HepG2 (cell line): ENCODE data around the gene HIBADH. TPM values are rescaled to one million over a fixed set of nuclear protein-coding genes. Genes with fewer than 3 reads are reported as not detected.

ENCODE experiments used
- ATAC-seq: fragments of 200-7000 bp; cut with Tn5 transposase; 3 replicates; pipeline ENCODE4 v1.9.1; 2020; ENCODE audit warnings: mild to moderate bottlenecking, moderate library complexity
- BruUV-seq: library from RNA; stranded (reverse); fragments of 400-500 nt; replicated peaks from 2 replicates; lab custom pipeline; 2021; lab: Mats Ljungman, UMichigan
- CTCF ChIA-PET: fragments of 300-600 bp; formaldehyde crosslinking; extraction: SDS; loops from one replicate; lab custom pipeline; 2021; ENCODE audit warnings: low total read pairs, inconsistent platforms, low intra/inter-chr PET ratio; lab: Yijun Ruan, JAX
- POLR2A ChIA-PET: fragments of 350-600 bp; sonication (Branson Sonifier 250); formaldehyde crosslinking; loops from one replicate; lab custom pipeline; 2020; ENCODE audit warnings: antibody characterized with exemption, inconsistent platforms; lab: Yijun Ruan, JAX
- DNase-seq: peaks from one replicate; pipeline ENCODE4 v3.0.0-alpha.2; 2015; ENCODE audit warnings: low spot score
- FAIRE-seq: peaks from 3 replicates; lab custom pipeline; 2011; peaks lifted over from hg19 to GRCh38; lab: Jason Lieb, UNC
- H2AFZ ChIP-seq: one replicate; pipeline ENCODE4 v1.6.1; 2011; ENCODE audit warnings: low read length, inconsistent platforms
- H3K27ac ChIP-seq: fragments of 300-600 bp; 3 replicates; pipeline ENCODE4 v1.8.0; 2011; ENCODE audit warnings: mixed run types, mild to moderate bottlenecking, mixed read lengths, low read length, inconsistent platforms; ENCODE audit not compliant: insufficient read depth; ENCODE audit errors: extremely low read length
- H3K27me3 ChIP-seq, 2 experiments: fragments of 200-600 bp in 1 of 2; 2 replicates in 1 of 2; 3 replicates in 1 of 2; pipeline versions ENCODE4 v1.6.0 to v1.8.0; 2011; ENCODE audit warnings: low read length in 2 of 2, mild to moderate bottlenecking in 2 of 2, moderate library complexity in 2 of 2, inconsistent platforms in 1 of 2; ENCODE audit not compliant: insufficient read depth in 2 of 2, control insufficient read depth in 1 of 2
- H3K36me3 ChIP-seq, 2 experiments: fragments of 200-600 bp in 1 of 2; replicated peaks in 1 of 2; 2 replicates in 1 of 2; 3 replicates in 1 of 2; pipeline versions ENCODE4 v1.5.1 to v1.8.0; 2011; ENCODE audit warnings: low read length in 2 of 2, inconsistent platforms in 1 of 2; ENCODE audit not compliant: insufficient read depth in 2 of 2, control insufficient read depth in 1 of 2
- H3K4me1 ChIP-seq: 2 replicates; pipeline ENCODE4 v1.5.1; 2012; ENCODE audit warnings: low read length, inconsistent platforms; ENCODE audit not compliant: insufficient read depth
- H3K4me2 ChIP-seq: 2 replicates; pipeline ENCODE4 v1.6.0; 2011; ENCODE audit warnings: low read depth, low read length, inconsistent platforms
- H3K4me3 ChIP-seq, 3 experiments: fragments of 200-600 bp in 1 of 3; sonication (generic), shearing (Covaris generic) in 1 of 3; replicated peaks in 1 of 3; 2 replicates each; pipeline ENCODE4 v1.5.1; 2011 to 2016; ENCODE audit warnings: low read length in 3 of 3, inconsistent platforms in 2 of 3, low read depth in 2 of 3, mild to moderate bottlenecking in 2 of 3, control low read depth in 1 of 3, mixed read lengths in 1 of 3; ENCODE audit not compliant: insufficient read depth in 1 of 3
- H3K79me2 ChIP-seq: one replicate; pipeline ENCODE4 v1.6.1; 2011; ENCODE audit warnings: low read length, inconsistent platforms; ENCODE audit not compliant: insufficient read depth
- H3K9ac ChIP-seq: 2 replicates; pipeline ENCODE4 v1.6.0; 2011; ENCODE audit warnings: mild to moderate bottlenecking, low read depth, low read length, inconsistent platforms; ENCODE audit not compliant: insufficient read depth
- H3K9me3 ChIP-seq: 2 replicates; pipeline ENCODE4 v1.5.1; 2012; ENCODE audit warnings: mild to moderate bottlenecking, low read length
- H4K20me1 ChIP-seq: 2 replicates; pipeline ENCODE4 v1.6.0; 2011; ENCODE audit warnings: inconsistent platforms, mild to moderate bottlenecking, low read length, moderate library complexity; ENCODE audit not compliant: insufficient read depth
- BORCS8-MEF2B ChIP-seq: sonication (generic); formaldehyde crosslinking; IDR thresholded peaks from 2 replicates; pipeline ENCODE4 v1.8.0; 2022; ENCODE audit warnings: mild to moderate bottlenecking, missing genetic modification reagents
- CBX1 ChIP-seq: IDR thresholded peaks from one replicate; pipeline ENCODE4 v1.6.1; 2016; ENCODE audit warnings: antibody characterized with exemption, low read depth
- FIP1L1 ChIP-seq: fragments of 200-400 bp; formaldehyde crosslinking; IDR thresholded peaks from 2 replicates; pipeline ENCODE4 v1.6.1; 2018; ENCODE audit warnings: low read depth, mild to moderate bottlenecking, low read length, moderate library complexity, borderline replicate concordance; ENCODE audit not compliant: insufficient read depth
- HOXA3 ChIP-seq: sonication (generic); formaldehyde crosslinking; IDR thresholded peaks from 2 replicates; pipeline ENCODE4 v1.5.0; 2020; ENCODE audit warnings: missing genetic modification reagents
- PHF5A ChIP-seq: IDR thresholded peaks from one replicate; pipeline ENCODE4 v1.6.1; 2018; ENCODE audit warnings: low read depth, missing genetic modification reagents; ENCODE audit not compliant: unreplicated experiment
- STAT5B ChIP-seq: sonication (generic); formaldehyde crosslinking; IDR thresholded peaks from 2 replicates; pipeline ENCODE4 v1.4.0; 2020; ENCODE audit warnings: missing genetic modification reagents
- TSC22D2 ChIP-seq: sonication (generic); formaldehyde crosslinking; IDR thresholded peaks from 2 replicates; pipeline ENCODE4 v1.5.1; 2020; ENCODE audit warnings: missing genetic modification reagents, mild to moderate bottlenecking, borderline replicate concordance
- ZBED4 ChIP-seq: sonication (generic); formaldehyde crosslinking; IDR thresholded peaks from 2 replicates; pipeline ENCODE4 v1.4.0; 2020; ENCODE audit warnings: missing genetic modification reagents, borderline replicate concordance
- ZBTB38 ChIP-seq: sonication (generic); formaldehyde crosslinking; IDR thresholded peaks from 2 replicates; pipeline ENCODE4 v1.5.1; 2020; ENCODE audit warnings: mild to moderate bottlenecking, missing genetic modification reagents
- ZNF251 ChIP-seq: sonication (generic); formaldehyde crosslinking; IDR thresholded peaks from 2 replicates; pipeline ENCODE4 v1.9.0; 2021; ENCODE audit warnings: mild to moderate bottlenecking, missing genetic modification reagents
- ZNF432 ChIP-seq: sonication (generic); formaldehyde crosslinking; IDR thresholded peaks from 2 replicates; pipeline ENCODE4 v1.5.0; 2020; ENCODE audit warnings: missing genetic modification reagents, mild to moderate bottlenecking, borderline replicate concordance
- ZNF615 ChIP-seq: sonication (generic); formaldehyde crosslinking; IDR thresholded peaks from 2 replicates; pipeline ENCODE4 v1.5.0; 2020; ENCODE audit warnings: mild to moderate bottlenecking, missing genetic modification reagents, borderline replicate concordance
- ZNF773 ChIP-seq: sonication (generic); formaldehyde crosslinking; IDR thresholded peaks from 2 replicates; pipeline ENCODE4 v1.4.0; 2020; ENCODE audit warnings: missing genetic modification reagents, borderline replicate concordance
- WGBS: methylation state at CpG from one replicate; pipeline ENCODE4 v1.1.6; 2017; ENCODE audit warnings: low lambda C conversion rate; 5-methylcytosine and 5-hydroxymethylcytosine counted together
- in situ Hi-C: cut with HindIII; loops from 2 replicates; pipeline ENCODE4 v1.10.0; 2017; ENCODE audit warnings: low pct_unique_long_range_greater_than_20kb; ENCODE audit not compliant: extremely low pct_ligation_motif_present
- intact Hi-C: fragments of 100-400 bp; cut with micrococcal nuclease; formaldehyde crosslinking; loops from one replicate; pipeline ENCODE4 v1.10.0; 2022; ENCODE audit not compliant: unreplicated experiment
- polyA plus RNA-seq, 8 experiments: library from polyadenylated mRNA; depleted of rRNA in 3 of 8; stranded (reverse) in 7 of 8; unstranded in 1 of 8; fragments of >200 nt; fragmentation: Illumina TruSeq in 4 of 8; extraction: Trizol in 4 of 8; gene quantifications; 2 replicates each; pipeline versions ENCODE4 v1.2.1 to v1.2.3, GENCODE V29; 2011 to 2016; ENCODE audit warnings: low read depth in 4 of 8, missing spikeins in 1 of 8, mixed read lengths in 1 of 8; ENCODE audit not compliant: insufficient read depth in 1 of 8
- total RNA-seq, 5 experiments: library from RNA; depleted of rRNA; stranded (reverse); fragments of >200 nt; fragmentation: Illumina TruSeq; extraction: Trizol; gene quantifications; 2 replicates each; pipeline ENCODE4 v1.2.3, GENCODE V29; 2016; ENCODE audit warnings: low read depth in 1 of 5
- TF ChIP-seq, protein P1 (sequence below): sonication (generic); formaldehyde crosslinking; IDR thresholded peaks from 2 replicates; pipeline ENCODE4 v1.8.1; 2023; ENCODE audit warnings: mild to moderate bottlenecking, moderate library complexity, missing genetic modification reagents

The HIBADH gene
- total and polyA plus RNA-seq, 2 of the 13 experiments (the other 11 are each of a cell fraction or from before 2014, with no cell fraction given), result 49.9 to 59.5 TPM

GRCh38 chr7:27551803-27552400 lies 110.8 kb downstream of the HIBADH start:
- H3K9me3 ChIP-seq, result no peaks in the 10 kb centered on the region
- POLR2A ChIA-PET, result no interaction called here
- no TSS peak for BruUV-seq
- no peaks in the 10 kb centered on the region for H3K36me3 ChIP-seq
- H2AFZ ChIP-seq, result no peak overlapping the region
- no peak for DNase-seq
- 97% methylated on average over 8 of the region's 8 CpGs for WGBS
- H3K27me3 ChIP-seq, result no peaks in the 10 kb centered on the region
- no peak for TF ChIP-seq BORCS8-MEF2B
- no peak for TF ChIP-seq ZNF615
- TF ChIP-seq ZNF432 (CRISPR knock-in tag), result no peak
- TF ChIP-seq, all 625 proteins: peak for 0
- Histone ChIP-seq H3K79me2 (no peaks in the 10 kb centered on the region), H3K9ac (no peak overlapping the region), H4K20me1 (no peaks in the 10 kb centered on the region), H3K4me3 (no peak overlapping the region), H3K4me2 (no peak overlapping the region), H3K4me1 (peaks cover 7% of the 10 kb centered on the region; the same call in 1 of the 2 replicates), H3K27ac (no peak overlapping the region)
- intact Hi-C loops, result no loop called here
- CTCF ChIA-PET, result no interaction called here
- FAIRE-seq (no peak), ATAC-seq (no peak)
- in situ Hi-C loops, result no loop called here

- Histone ChIP-seq H4K20me1 (no peaks in the 10 kb centered on the region), H3K4me1 (peaks cover 7% of the 10 kb centered on the region; the same call in 1 of the 2 replicates), H3K27me3 (no peaks in the 10 kb centered on the region), H3K9ac (no peak overlapping the region), H3K36me3 (no peaks in the 10 kb centered on the region), H3K4me3 (no peak overlapping the region), H2AFZ (no peak overlapping the region), H3K4me2 (no peak overlapping the region), H3K27ac (no peak overlapping the region), H3K9me3 (no peaks in the 10 kb centered on the region), H3K79me2 (no peaks in the 10 kb centered on the region)
- DNase-seq (no peak), FAIRE-seq (no peak), ATAC-seq (no peak)
- BruUV-seq, result no TSS peak
- ChIA-PET CTCF (no interaction called here), POLR2A (no interaction called here)
- intact Hi-C loops (no loop called here), in situ Hi-C loops (no loop called here)
- WGBS, result 98% methylated on average over 2 of the region's 2 CpGs
- TF ChIP-seq, protein P1, sequence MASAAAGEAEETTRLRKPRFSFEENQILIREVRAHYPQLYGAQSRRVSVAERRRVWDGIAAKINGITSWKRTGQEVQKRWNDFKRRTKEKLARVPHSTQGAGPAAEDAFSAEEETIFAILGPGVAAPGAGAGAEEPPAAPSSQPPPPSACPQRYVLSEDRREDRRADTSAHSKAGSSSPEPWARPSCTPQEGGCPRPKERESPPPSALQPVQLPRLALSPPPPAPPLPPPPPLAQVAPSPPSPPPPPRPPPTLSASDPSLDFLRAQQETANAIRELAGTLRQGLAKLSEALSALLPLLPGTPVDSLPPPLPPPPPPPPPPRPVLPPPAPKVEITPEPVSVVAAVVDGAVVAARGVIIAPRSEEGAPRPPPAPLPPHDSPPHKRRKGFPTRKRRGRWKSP, result no peak
- TF ChIP-seq HOXA3 (CRISPR knock-in tag), result no peak
- no peak for TF ChIP-seq ZNF773
- no peak for TF ChIP-seq PHF5A (CRISPR knock-in tag)
- TF ChIP-seq STAT5B (CRISPR knock-in tag), result no peak
- TF ChIP-seq ZNF251 (CRISPR knock-in tag), result no peak
- no peak for TF ChIP-seq CBX1
- no peak for TF ChIP-seq TSC22D2 (CRISPR knock-in tag)
- no peak for TF ChIP-seq FIP1L1
- no peak for TF ChIP-seq ZBTB38 (CRISPR knock-in tag)
- TF ChIP-seq ZBED4 (CRISPR knock-in tag), result no peak
These were observed 113.1 kb downstream of the HIBADH start for GRCh38 chr7:27549606-27550005.
